B cell (primary cell): Measurements from ENCODE around the gene PAPSS2. TPM values are rescaled to one million over a fixed set of nuclear protein-coding genes. Genes with fewer than 3 reads are reported as not detected.

Source experiments
- ATAC-seq: fragments of 200-7000 bp; cut with Tn5 transposase; one replicate; pipeline ENCODE4 v1.10.0; 2021; ENCODE audit warnings: low read depth, mild to moderate bottlenecking, moderate number of reproducible peaks, moderate library complexity
- CTCF ChIA-PET: fragments of 350-600 bp; sonication (Branson Sonifier 250); formaldehyde crosslinking; loops from one replicate; lab custom pipeline; 2021; ENCODE audit warnings: antibody characterized with exemption, inconsistent platforms; lab: Charles Lee
- POLR2A ChIA-PET: fragments of 350-600 bp; sonication (Branson Sonifier 250); formaldehyde crosslinking; loops from one replicate; lab custom pipeline; 2021; ENCODE audit warnings: antibody characterized with exemption; lab: Charles Lee
- DNase-seq: peaks from one replicate; pipeline ENCODE4 v3.0.0; 2013
- H2AFZ ChIP-seq: 2 replicates; pipeline ENCODE4 v1.6.1; 2012; ENCODE audit warnings: mild to moderate bottlenecking, low read depth, low read length; ENCODE audit not compliant: insufficient read depth, poor library complexity, severe bottlenecking
- H3K27ac ChIP-seq, 2 donors: 1 replicate in 1 of 2; 2 replicates in 1 of 2; pipeline ENCODE4 v1.5.1; 2012 to 2013; ENCODE audit warnings: low read length in 2 of 2, mild to moderate bottlenecking in 2 of 2, moderate library complexity in 1 of 2
- H3K27me3 ChIP-seq, 4 experiments: fragments of 200-600 bp in 1 of 4; sonication (generic) in 1 of 4; replicated peaks in 1 of 4; 1 replicate in 2 of 4; 2 replicates in 2 of 4; pipeline versions ENCODE4 v1.6.1 to v1.7.0; 2013 to 2016; ENCODE audit warnings: low read length in 3 of 4, mild to moderate bottlenecking in 2 of 4, mixed read lengths in 1 of 4, moderate library complexity in 1 of 4; ENCODE audit not compliant: insufficient read depth in 4 of 4, control insufficient read depth in 3 of 4; ENCODE audit errors: control extremely low read depth in 1 of 4
- H3K36me3 ChIP-seq, 2 experiments: replicated peaks in 1 of 2; 1 replicate in 1 of 2; 2 replicates in 1 of 2; pipeline versions ENCODE4 v1.6.1 to v1.7.1; 2013; ENCODE audit warnings: low read length in 1 of 2; ENCODE audit not compliant: insufficient read depth in 2 of 2, control insufficient read depth in 1 of 2; ENCODE audit errors: control extremely low read depth in 1 of 2, extremely low read depth in 1 of 2
- H3K4me1 ChIP-seq, 2 donors: fragments of 200-600 bp in 1 of 2; sonication (generic) in 1 of 2; 1 replicate in 1 of 2; 2 replicates in 1 of 2; pipeline versions ENCODE4 v1.5.1 to v1.6.1; 2013 to 2017; ENCODE audit warnings: low read length in 2 of 2; ENCODE audit not compliant: control insufficient read depth in 2 of 2, insufficient read depth in 2 of 2
- H3K4me2 ChIP-seq: replicated peaks from 2 replicates; pipeline ENCODE3; 2012; ENCODE audit warnings: mild to moderate bottlenecking, low read depth, low read length; ENCODE audit not compliant: poor library complexity, severe bottlenecking
- H3K4me3 ChIP-seq, 5 experiments: fragments of 200-600 bp in 1 of 5; sonication (generic) in 1 of 5; 1 replicate in 3 of 5; 2 replicates in 2 of 5; pipeline versions ENCODE4 v1.5.1 to v1.7.0; 2011 to 2016; ENCODE audit warnings: low read length in 4 of 5, mild to moderate bottlenecking in 4 of 5, low read depth in 2 of 5, control low read depth in 1 of 5, moderate library complexity in 1 of 5; ENCODE audit not compliant: insufficient read depth in 1 of 5; ENCODE audit errors: control extremely low read depth in 1 of 5, extremely low read depth in 1 of 5
- H3K79me2 ChIP-seq: fragments of 200-600 bp; sonication (generic); one replicate; pipeline ENCODE4 v1.6.0; 2016; ENCODE audit warnings: low read length; ENCODE audit not compliant: control insufficient read depth, insufficient read depth
- H3K9ac ChIP-seq: fragments of 200-600 bp; sonication (generic); 2 replicates; pipeline ENCODE4 v1.6.1; 2017; ENCODE audit warnings: mild to moderate bottlenecking, low read length, moderate library complexity
- H3K9me3 ChIP-seq, 3 donors: one replicate each; pipeline versions ENCODE4 v1.6.1 to v1.7.1; 2013; ENCODE audit warnings: low read length in 2 of 3; ENCODE audit not compliant: control insufficient read depth in 2 of 3, insufficient read depth in 1 of 3; ENCODE audit errors: control extremely low read depth in 1 of 3
- H4K20me1 ChIP-seq: 2 replicates; pipeline ENCODE4 v1.6.0; 2012; ENCODE audit warnings: mild to moderate bottlenecking, low read length; ENCODE audit not compliant: insufficient read depth, control insufficient read depth, poor library complexity, severe bottlenecking
- H3K27ac Mint-ChIP-seq: one replicate; pipeline ENCODE4 v1.8.0; 2021; ENCODE audit warnings: mixed read lengths
- H3K27me3 Mint-ChIP-seq: one replicate; pipeline ENCODE4 v1.8.0; 2021; ENCODE audit warnings: mixed read lengths
- H3K4me1 Mint-ChIP-seq: one replicate; pipeline ENCODE4 v1.8.0; 2021; ENCODE audit warnings: mixed read lengths
- H3K4me3 Mint-ChIP-seq: one replicate; pipeline ENCODE4 v1.8.0; 2021; ENCODE audit warnings: mixed read lengths
- H3K9me3 Mint-ChIP-seq: one replicate; pipeline ENCODE4 v1.8.0; 2022; ENCODE audit warnings: mixed read lengths; ENCODE audit not compliant: insufficient read depth
- EZH2 ChIP-seq: IDR thresholded peaks from 2 replicates; pipeline ENCODE4 v1.6.1; 2012; ENCODE audit warnings: borderline replicate concordance, low read depth, mild to moderate bottlenecking, moderate library complexity, low read length; ENCODE audit not compliant: insufficient read depth, poor library complexity, severe bottlenecking
- WGBS: methylation state at CpG from one replicate; pipeline ENCODE4 v1.1.5; 2013; ENCODE audit warnings: missing lambda C conversion rate; ENCODE audit not compliant: insufficient coverage; 5-methylcytosine and 5-hydroxymethylcytosine counted together
- intact Hi-C: fragments of 100-400 bp; cut with micrococcal nuclease; formaldehyde crosslinking; loops from one replicate; pipeline ENCODE4 v1.10.0; 2022
- polyA plus RNA-seq: library from polyadenylated mRNA; depleted of rRNA; stranded (reverse); fragments of >200 nt; gene quantifications from 2 replicates; pipeline ENCODE4 v1.2.3, GENCODE V29; 2012
- total RNA-seq, 2 donors: library from RNA; stranded (reverse); fragments of 120-200 nt in 1 of 2; gene quantifications; 1 replicate in 1 of 2; 2 replicates in 1 of 2; pipeline versions ENCODE4 v1.2.3 to v1.2.4, GENCODE V29; 2013 to 2022
- TF ChIP-seq, protein P1 (sequence below): fragments of 200-600 bp; IDR thresholded peaks from one replicate; pipeline ENCODE4 v1.8.0; 2022; ENCODE audit warnings: antibody characterized with exemption, mild to moderate bottlenecking

PAPSS2 gene
- total and polyA plus RNA-seq, 2 donors (not counting 1 experiment from before 2014, with no cell fraction given), result not detected

- H3K27ac ChIP-seq, result no peak overlapping the region
- no peaks in the 10 kb centered on the region for H3K9me3 Mint-ChIP-seq
- CTCF ChIA-PET, result no interaction called here
- H3K4me3 Mint-ChIP-seq, result no peak overlapping the region
- H4K20me1 ChIP-seq, result no peaks in the 10 kb centered on the region
- H3K27ac Mint-ChIP-seq, result no peak overlapping the region
- no peaks in the 10 kb centered on the region for H3K36me3 ChIP-seq
- H3K79me2 ChIP-seq, result no peaks in the 10 kb centered on the region
- peaks cover 4% of the 10 kb centered on the region for H3K27me3 Mint-ChIP-seq
- no peak overlapping the region for H2AFZ ChIP-seq
- H3K9ac ChIP-seq, result no peak overlapping the region
- H3K4me2 ChIP-seq, result no peak overlapping the region
- H3K4me3 ChIP-seq, result no peak overlapping the region
- ATAC-seq (no peak), DNase-seq (no peak)
- intact Hi-C loops, result no loop called here
- WGBS, result 100% methylated on average over 1 of the region's 5 CpGs
- H3K9me3 ChIP-seq, result no peaks in the 10 kb centered on the region
- no peaks in the 10 kb centered on the region for H3K4me1 Mint-ChIP-seq
- POLR2A ChIA-PET, result no interaction called here
- peaks cover 0 to 5% (median 0%) of the 10 kb centered on the region in 4 experiments for H3K27me3 ChIP-seq
- TF ChIP-seq, protein P1, sequence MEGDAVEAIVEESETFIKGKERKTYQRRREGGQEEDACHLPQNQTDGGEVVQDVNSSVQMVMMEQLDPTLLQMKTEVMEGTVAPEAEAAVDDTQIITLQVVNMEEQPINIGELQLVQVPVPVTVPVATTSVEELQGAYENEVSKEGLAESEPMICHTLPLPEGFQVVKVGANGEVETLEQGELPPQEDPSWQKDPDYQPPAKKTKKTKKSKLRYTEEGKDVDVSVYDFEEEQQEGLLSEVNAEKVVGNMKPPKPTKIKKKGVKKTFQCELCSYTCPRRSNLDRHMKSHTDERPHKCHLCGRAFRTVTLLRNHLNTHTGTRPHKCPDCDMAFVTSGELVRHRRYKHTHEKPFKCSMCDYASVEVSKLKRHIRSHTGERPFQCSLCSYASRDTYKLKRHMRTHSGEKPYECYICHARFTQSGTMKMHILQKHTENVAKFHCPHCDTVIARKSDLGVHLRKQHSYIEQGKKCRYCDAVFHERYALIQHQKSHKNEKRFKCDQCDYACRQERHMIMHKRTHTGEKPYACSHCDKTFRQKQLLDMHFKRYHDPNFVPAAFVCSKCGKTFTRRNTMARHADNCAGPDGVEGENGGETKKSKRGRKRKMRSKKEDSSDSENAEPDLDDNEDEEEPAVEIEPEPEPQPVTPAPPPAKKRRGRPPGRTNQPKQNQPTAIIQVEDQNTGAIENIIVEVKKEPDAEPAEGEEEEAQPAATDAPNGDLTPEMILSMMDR, result no peak
- TF ChIP-seq EZH2, result no peak
- H3K4me1 ChIP-seq, result no peaks in the 10 kb centered on the region
Observed at GRCh38 chr10:87724789-87725188, 65.1 kb downstream of the PAPSS2 start.

DNA sequence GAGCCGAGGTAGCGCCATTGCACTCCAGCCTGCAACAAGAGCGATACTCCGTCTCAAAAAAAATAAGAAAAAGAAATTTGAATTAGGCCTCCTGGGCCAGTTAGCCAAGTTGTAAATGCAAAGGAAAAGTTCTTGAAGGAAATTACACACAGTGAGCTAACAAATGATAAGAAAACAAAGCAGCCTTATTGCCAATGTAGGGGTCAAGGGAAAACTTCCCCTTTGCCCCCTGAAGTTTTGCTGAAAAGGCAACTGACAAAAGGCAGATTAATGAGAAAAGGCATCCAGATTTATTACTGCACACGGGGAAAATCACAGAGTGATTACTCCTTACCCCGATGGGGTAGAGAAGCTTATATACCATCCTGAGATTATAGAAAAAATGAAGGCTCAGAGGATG lies 70.3 kb downstream of the PAPSS2 start:
- H4K20me1 ChIP-seq, result no peaks in the 10 kb centered on the region
- H3K4me2 ChIP-seq, result no peak overlapping the region
- DNase-seq (no peak), ATAC-seq (no peak)
- H3K4me1 Mint-ChIP-seq, result no peaks in the 10 kb centered on the region
- no peaks in the 10 kb centered on the region for H3K4me1 ChIP-seq
- no peaks in the 10 kb centered on the region for H3K79me2 ChIP-seq
- H3K9me3 Mint-ChIP-seq, result no peaks in the 10 kb centered on the region
- WGBS, result 63% methylated on average over 1 of the region's 6 CpGs
- H3K27me3 ChIP-seq, result no peaks in the 10 kb centered on the region
- TF ChIP-seq, protein P1, result no peak
- ChIA-PET CTCF (interaction anchor here (1.6 kb wide), 1 partner anchor 11 kb away, joined by 7 read pairs; no protein-coding TSS in a partner anchor), POLR2A (no interaction called here)
- intact Hi-C loops, result no loop called here
- H3K36me3 ChIP-seq, result no peaks in the 10 kb centered on the region
- H3K4me3 Mint-ChIP-seq, result no peak overlapping the region
- no peak overlapping the region for H3K4me3 ChIP-seq
- H3K27me3 Mint-ChIP-seq, result peaks cover 5% of the 10 kb centered on the region
- H2AFZ ChIP-seq, result no peak overlapping the region
- H3K9ac ChIP-seq, result no peak overlapping the region
- H3K27ac ChIP-seq, result no peak overlapping the region
- H3K9me3 ChIP-seq, result no peaks in the 10 kb centered on the region
- no peak overlapping the region for H3K27ac Mint-ChIP-seq
